HepG2 (cell line): ENCODE data around the gene TRPV5.

Source experiments
- POLR2A ChIP-seq, 2 experiments: IDR thresholded peaks; 2 replicates each; pipeline ENCODE4 v1.6.1; 2011; ENCODE audit warnings: low read depth in 2 of 2, low read length in 2 of 2, mild to moderate bottlenecking in 1 of 2, moderate library complexity in 1 of 2; ENCODE audit not compliant: insufficient read depth in 1 of 2
- POLR2AphosphoS5 ChIP-seq: IDR thresholded peaks from 2 replicates; pipeline ENCODE4 v1.6.1; 2012; ENCODE audit warnings: low read depth, low read length
- STAT5B ChIP-seq: sonication (generic); formaldehyde crosslinking; IDR thresholded peaks from 2 replicates; pipeline ENCODE4 v1.4.0; 2020; ENCODE audit warnings: missing genetic modification reagents
- XBP1 ChIP-seq: sonication (generic); formaldehyde crosslinking; IDR thresholded peaks from 2 replicates; pipeline ENCODE4 v1.5.0; 2020; ENCODE audit warnings: missing genetic modification reagents
- ZNF598 ChIP-seq: sonication (generic); formaldehyde crosslinking; IDR thresholded peaks from 2 replicates; pipeline ENCODE4 v1.5.1; 2020; ENCODE audit warnings: mild to moderate bottlenecking, missing genetic modification reagents, borderline replicate concordance
- TF ChIP-seq, protein P1 (sequence below): sonication (generic); formaldehyde crosslinking; IDR thresholded peaks from 2 replicates; pipeline ENCODE4 v1.5.0; 2020; ENCODE audit warnings: mild to moderate bottlenecking, missing genetic modification reagents, moderate library complexity

DNA sequence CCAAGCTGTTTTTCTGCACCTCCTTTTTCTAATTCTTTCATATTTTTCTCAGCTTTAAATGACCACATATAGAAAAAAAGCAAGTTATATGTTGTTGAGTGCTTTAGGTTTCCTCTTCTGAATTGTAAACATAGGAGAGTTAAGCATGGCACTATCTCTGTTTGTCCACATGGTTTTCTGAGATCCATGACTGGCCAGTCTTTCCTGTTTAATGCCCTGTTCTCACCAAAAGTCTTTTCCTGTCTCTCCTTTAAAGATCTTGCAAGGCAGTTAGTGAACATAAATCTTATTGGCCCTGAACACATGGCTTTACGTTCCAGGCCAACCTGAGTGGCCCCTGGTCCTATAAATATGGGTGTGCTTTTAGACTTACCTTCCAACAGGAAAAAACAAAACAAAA lies 19.4 kb downstream of the TRPV5 start:
- TF ChIP-seq STAT5B (CRISPR knock-in tag) (no peak), POLR2A (IDR thresholded peaks at IDR 0.05; ENCODE audit: insufficient read depth in 1 of 2, low read depth in 2 of 2, low read length in 2 of 2) (no peak), POLR2AphosphoS5 (no peak), XBP1 (CRISPR knock-in tag) (no peak), ZNF598 (CRISPR knock-in tag) (no peak)
- TF ChIP-seq, protein P1, sequence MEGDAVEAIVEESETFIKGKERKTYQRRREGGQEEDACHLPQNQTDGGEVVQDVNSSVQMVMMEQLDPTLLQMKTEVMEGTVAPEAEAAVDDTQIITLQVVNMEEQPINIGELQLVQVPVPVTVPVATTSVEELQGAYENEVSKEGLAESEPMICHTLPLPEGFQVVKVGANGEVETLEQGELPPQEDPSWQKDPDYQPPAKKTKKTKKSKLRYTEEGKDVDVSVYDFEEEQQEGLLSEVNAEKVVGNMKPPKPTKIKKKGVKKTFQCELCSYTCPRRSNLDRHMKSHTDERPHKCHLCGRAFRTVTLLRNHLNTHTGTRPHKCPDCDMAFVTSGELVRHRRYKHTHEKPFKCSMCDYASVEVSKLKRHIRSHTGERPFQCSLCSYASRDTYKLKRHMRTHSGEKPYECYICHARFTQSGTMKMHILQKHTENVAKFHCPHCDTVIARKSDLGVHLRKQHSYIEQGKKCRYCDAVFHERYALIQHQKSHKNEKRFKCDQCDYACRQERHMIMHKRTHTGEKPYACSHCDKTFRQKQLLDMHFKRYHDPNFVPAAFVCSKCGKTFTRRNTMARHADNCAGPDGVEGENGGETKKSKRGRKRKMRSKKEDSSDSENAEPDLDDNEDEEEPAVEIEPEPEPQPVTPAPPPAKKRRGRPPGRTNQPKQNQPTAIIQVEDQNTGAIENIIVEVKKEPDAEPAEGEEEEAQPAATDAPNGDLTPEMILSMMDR (CRISPR knock-in tag) = no peak
